GM19025 (cell line): ENCODE data around the gene MAT2B.
A peak's percentile ranks its signal among the peaks of the same experiment; 100 is the strongest.

ENCODE experiments used
- ATAC-seq: cut with Tn5 transposase; IDR thresholded peaks from one replicate; pipeline ENCODE4 v1.9.1; 2021; ENCODE audit warnings: mild to moderate bottlenecking, low read depth, moderate library complexity; ENCODE audit not compliant: unreplicated experiment

MAT2B gene

GRCh38 chr5:163548649-163549048 is 43.2 kb downstream of the MAT2B start:
- ATAC-seq = no peak

- ATAC-seq = no peak
These were observed 45.7 kb downstream of the MAT2B start for GRCh38 chr5:163551156-163551555.

- ATAC-seq = no peak
These were observed 47.1 kb downstream of the MAT2B start for GRCh38 chr5:163552536-163552935.

GRCh38 chr5:163561339-163561738 is 55.9 kb downstream of the MAT2B start:
- ATAC-seq = no peak

- no peak for ATAC-seq
These were observed 56.7 kb downstream of the MAT2B start for GRCh38 chr5:163562071-163562470.

GRCh38 chr5:163563112-163563511 is 57.7 kb downstream of the MAT2B start:
- no peak for ATAC-seq

GRCh38 chr5:163563880-163564279 is 58.5 kb downstream of the MAT2B start:
- no peak for ATAC-seq

- no peak for ATAC-seq
These were observed 59.0 kb downstream of the MAT2B start for GRCh38 chr5:163564321-163564938.

- ATAC-seq = peak; percentile 10
These were observed 60.1 kb downstream of the MAT2B start for GRCh38 chr5:163565492-163565891.

- ATAC-seq = peak; percentile 74
These were observed 60.7 kb downstream of the MAT2B start for GRCh38 chr5:163565931-163566608.

- ATAC-seq = no peak
These were observed 61.3 kb downstream of the MAT2B start for GRCh38 chr5:163566678-163567077.

GRCh38 chr5:163567811-163568210 is 62.4 kb downstream of the MAT2B start:
- no peak for ATAC-seq
